ENCODE data around the gene TNFRSF6B.

DNA sequence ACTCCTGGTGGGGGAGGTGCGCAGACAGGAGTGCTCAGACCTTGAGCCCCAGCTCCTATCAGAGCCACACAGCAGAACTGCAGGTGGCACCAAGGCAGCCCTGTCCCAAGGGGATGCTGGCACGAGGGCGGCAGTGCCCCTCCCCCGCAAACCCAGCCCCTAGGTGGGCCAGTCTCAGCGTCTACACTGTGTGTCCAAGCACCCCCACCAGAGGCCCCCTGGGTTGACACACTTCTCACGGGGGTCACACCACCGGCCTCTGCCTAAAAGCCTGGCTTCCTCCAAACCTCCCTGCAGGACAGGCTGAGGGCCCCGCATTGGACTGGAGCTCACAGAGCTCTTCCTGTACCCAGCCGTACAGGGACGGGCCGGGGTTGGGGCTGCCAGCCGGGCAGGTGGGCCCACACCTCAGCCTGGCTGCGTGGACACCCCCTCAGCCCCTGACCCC lies 51.2 kb downstream of the TNFRSF6B start:
- TF ChIP-seq, protein P1, sequence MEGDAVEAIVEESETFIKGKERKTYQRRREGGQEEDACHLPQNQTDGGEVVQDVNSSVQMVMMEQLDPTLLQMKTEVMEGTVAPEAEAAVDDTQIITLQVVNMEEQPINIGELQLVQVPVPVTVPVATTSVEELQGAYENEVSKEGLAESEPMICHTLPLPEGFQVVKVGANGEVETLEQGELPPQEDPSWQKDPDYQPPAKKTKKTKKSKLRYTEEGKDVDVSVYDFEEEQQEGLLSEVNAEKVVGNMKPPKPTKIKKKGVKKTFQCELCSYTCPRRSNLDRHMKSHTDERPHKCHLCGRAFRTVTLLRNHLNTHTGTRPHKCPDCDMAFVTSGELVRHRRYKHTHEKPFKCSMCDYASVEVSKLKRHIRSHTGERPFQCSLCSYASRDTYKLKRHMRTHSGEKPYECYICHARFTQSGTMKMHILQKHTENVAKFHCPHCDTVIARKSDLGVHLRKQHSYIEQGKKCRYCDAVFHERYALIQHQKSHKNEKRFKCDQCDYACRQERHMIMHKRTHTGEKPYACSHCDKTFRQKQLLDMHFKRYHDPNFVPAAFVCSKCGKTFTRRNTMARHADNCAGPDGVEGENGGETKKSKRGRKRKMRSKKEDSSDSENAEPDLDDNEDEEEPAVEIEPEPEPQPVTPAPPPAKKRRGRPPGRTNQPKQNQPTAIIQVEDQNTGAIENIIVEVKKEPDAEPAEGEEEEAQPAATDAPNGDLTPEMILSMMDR (conservative IDR thresholded peaks at IDR 0.05; ENCODE audit: low read length) = no peak
- TF ChIP-seq EZH2phosphoT487 (IDR thresholded peaks at IDR 0.05; ENCODE audit: borderline replicate concordance, low read depth, low read length) = no peak

Measured in OCI-LY7 (cell line).